SK-N-MC (cell line): ENCODE data around the gene TMEM95.

Experiments used
- EZH2 ChIP-seq: fragments of 200-600 bp; sonication (generic); IDR thresholded peaks from one replicate; pipeline ENCODE4 v1.6.1; 2017; ENCODE audit warnings: antibody characterized with exemption
- POLR2AphosphoS5 ChIP-seq: IDR thresholded peaks from 2 replicates; pipeline ENCODE4 v1.6.1; 2012; ENCODE audit warnings: mild to moderate bottlenecking, low read depth, low read length, borderline replicate concordance

- no peak for TF ChIP-seq EZH2
- TF ChIP-seq POLR2AphosphoS5: no peak
Measured at GRCh38 chr17:7347630-7348477, 7.1 kb upstream of the TMEM95 start.
